Fibroblast of skin of left biceps (primary cell): ENCODE results near the gene APOL6.
"Not testable (repeated sequence)": the region's sequence is repeated elsewhere in the genome, so short reads cannot be mapped to it uniquely, and the experiment has no call there.

Experiments
- DNase-seq, 2 experiments: peaks; one replicate each; pipeline ENCODE4 v3.0.0-alpha.2; 2013; ENCODE audit warnings: low read depth in 2 of 2

The APOL6 gene

DNA sequence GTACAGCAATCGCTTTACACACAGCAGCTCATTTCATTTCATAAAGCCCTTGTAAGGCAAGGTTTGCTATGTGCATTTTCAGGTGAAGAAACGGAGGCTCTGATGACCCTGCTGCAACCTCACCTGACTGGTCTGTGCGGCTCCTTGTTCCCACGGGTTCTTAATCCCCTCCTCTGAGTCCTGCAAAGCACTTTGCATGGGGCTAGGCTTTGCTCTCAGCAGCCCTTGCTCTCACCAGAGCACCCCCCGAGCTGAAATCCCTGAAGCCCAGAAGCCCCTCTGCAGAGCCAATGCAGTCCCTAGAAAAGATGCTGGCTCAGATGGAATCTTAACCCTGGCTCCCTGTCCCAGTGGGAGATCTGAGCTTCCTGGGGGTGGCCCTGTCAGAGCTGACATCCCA, 11.0 kb upstream of the APOL6 start:
- no peak for DNase-seq

DNA sequence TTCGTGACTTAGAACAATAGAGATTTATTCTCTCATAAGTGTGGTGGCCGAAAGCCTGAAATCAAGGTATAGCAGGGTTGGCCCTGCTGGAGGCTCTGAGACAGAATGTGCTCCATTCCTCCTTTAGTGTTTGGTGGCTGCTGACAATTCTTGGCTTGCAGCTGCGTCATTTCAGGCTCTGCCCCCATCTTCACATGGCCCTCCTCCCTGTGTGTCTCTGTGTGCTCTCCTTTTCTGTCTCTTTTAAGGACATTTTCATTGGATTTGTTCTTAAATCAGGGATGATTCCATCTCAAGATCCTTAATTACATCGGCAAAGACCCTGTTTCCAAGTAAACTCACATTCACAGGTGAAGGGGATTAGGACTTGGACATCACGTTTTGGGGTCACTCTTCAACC, 10.2 kb upstream of the APOL6 start:
- no peak for DNase-seq

DNA sequence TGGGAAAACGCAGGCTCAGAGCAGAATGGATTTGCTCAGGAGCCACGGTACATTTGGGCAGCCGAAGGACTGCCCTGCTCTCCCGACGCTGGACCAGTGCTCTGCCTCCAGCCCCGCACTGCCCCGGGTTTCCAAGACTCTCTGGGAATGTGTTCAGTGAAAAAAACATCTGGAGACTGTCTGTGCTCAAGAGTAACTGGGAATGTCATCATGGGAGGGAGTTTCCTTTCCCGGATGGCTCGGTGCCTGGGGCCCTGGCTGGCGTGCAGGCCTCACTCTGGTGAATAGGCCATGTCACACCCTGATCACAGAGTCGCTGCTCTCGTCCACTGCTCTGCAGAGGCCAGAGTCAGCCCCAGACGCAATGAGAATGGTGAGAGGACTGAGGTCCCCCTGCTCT, 9.8 kb upstream of the APOL6 start:
- peak; percentile 75 to 77 for DNase-seq

DNA sequence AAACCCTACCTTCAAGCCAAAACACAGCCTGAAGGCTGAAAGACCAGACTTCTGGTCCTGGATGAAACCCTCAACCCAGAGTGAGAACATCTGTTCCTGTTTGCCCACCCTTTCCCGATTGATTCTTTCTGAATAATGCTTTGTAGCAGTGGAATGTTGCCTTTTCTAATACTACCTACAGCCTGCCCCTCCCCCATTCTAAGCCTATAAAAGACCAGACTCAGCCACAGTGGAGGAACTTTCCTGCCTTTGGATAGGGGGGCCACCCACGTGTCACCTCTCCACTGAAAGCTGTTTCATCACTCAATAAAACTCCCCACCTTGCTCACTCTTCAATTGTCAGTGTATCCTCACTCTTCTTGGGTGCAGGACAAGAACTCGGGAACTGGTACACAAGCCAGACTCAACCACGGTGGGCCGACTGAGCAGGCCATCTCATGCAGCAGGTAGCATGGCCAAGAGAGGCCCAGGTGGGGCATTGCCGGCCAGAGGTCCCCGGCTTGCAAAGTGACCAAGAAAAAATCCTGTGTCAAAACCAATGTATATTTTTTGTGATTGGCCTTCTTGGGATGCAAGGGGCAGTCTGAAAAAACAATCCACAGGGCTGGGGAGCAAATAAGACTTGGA, 6.6 kb upstream of the APOL6 start:
- DNase-seq, result no peak

DNA sequence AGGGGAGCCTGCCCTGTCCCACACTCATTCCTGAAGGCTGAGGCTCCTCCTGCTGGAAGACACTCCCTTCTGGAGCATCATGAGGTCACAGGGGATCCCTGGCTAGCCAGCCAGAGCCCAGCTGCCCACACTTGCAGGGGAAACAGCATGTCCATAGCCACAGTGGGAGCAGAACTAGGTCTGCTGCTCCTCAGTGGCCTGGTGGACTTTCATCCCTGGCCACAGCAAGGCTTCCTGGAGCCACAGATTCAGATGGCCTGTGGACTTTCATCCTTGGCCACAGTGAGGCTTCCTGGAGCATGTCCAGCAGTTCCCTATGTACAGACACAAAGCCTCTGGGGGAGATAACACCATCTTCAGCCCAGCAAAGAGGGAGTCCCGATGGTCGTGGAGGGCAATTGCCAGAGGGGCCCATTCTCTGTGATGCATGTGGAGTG, 5.9 kb upstream of the APOL6 start:
- no peak for DNase-seq

DNA sequence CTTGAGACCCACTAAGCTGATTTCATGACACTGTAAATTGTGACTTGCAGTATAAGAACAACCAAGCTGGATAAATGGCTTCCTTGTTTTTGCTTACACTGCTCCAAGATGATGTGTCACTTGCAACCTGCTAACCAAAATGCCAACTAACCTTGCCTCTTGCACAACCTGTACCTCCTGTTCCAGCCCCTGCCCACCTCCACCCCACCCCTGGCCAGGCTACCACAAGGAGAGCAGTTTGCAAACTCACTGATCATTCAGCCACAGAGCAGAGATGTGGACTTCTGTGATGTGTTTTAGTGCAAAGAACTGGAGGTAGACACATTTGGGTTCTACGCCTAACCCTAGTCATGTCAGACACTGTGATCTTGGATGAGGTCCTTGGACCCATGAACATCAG, 4.3 kb upstream of the APOL6 start:
- DNase-seq, result no peak

DNA sequence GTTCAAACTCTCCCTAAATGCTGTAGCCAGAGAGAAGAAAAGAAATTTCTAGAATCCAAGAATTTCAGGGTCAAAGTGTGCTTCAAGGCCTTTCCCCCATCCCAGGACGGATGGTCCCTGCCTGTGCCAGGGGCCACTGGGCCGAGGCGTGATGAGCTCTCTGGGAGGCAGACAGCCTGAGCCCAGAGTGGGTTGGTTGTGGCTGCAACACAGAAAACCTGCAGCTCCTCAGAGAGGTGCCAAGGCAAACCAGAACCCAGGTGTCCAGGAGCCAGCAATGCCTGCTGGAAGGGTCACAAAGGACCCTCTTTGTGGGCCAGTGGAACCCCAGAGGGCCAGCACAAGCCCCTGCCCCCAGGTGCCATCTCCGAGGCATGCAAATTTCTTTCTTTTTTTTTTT, 2.6 kb upstream of the APOL6 start:
- DNase-seq, result no peak

DNA sequence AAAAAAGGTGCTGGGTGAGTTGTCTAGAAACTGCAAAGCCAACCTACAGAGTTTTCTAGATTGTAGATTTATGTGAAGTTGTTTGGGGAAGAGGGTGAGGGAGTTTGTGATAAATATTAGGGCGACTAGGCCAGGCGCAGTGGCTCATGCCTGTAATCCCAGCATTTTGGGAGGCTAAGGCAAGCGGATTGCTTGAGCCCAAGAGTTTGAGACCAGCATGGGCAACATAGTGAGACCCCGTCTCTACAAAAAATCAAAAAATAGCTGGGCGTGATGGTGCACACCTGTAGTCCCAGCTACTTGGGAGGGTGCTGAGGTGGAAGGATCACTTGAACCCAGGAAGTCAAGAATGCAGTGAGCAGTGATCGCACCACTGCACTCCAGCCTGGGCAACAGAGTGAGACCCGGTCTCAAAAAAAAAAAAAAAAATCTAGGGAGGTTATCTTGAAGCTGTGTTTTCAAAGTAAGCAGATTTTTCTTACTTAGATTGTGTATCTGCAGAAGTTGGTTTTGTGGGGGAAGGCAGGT, 844 bp downstream of the APOL6 start:
- no peak for DNase-seq

DNA sequence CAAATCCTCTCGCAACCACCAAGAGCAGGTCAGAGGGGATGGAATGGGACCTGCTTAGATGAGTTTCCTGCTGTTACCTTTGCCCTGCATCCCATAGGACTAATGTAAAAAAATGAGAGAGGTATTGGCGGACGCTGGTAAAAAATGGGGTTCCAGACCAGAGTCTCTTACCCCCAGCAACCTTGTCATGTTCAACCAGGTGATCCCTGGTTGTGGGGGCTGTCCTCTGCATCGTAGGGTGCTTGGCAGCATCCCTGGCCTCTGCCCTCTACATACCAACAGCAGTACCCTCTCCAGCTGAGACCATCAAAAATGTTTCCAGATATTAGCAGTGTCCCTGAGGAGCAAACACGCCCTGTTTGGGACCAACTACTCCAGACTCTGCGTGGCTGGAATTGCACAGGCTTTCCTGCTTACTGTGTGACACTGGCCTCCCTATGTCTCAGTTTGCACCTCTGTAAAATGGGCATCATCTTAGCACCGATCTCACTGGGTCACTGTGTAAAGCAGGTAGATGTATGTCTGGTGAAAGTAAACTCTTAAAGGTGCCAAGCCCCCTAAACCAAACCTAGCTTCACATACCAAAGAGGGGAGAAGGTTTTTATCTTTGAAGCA, 1.5 kb downstream of the APOL6 start:
- DNase-seq, result no peak

DNA sequence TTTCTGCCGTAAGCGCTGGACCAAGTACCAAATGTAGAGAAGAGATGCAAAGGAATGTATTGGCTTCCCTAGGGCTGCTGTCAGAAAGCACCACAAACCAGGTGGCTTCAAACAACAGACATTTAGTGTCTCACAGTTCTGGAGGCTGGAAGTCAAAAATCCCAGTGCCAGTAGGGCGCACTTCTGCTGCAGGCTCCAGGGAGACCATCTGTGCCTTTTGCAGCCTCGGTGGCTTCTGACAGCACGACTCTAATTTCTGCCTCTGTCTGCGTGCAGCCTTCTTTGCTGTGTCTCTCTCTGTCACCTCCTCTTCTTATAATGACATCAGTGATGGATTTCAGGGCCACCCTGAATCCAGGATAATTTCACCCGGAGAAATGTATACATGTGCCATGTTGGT, 2.8 kb downstream of the APOL6 start:
- DNase-seq, result no peak

DNA sequence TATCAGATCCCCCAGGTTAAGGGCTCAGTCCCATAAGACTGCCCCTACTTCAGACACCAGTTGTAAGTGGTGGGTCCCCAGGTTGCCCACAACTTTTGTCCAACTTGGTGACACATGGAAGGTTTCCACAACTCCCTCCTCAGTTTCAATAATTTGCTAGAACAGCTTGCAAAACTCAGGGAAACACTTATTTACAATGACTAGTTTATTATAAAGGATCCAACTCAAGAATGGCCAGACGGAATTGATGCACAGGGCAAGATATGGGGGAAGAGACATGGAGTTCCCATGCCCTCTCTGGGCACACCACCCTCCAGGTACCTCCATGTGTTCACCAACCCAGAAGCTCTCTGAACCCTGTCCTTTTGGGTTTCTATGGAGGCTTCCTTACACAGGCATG, 5.6 kb downstream of the APOL6 start:
- no peak for DNase-seq

DNA sequence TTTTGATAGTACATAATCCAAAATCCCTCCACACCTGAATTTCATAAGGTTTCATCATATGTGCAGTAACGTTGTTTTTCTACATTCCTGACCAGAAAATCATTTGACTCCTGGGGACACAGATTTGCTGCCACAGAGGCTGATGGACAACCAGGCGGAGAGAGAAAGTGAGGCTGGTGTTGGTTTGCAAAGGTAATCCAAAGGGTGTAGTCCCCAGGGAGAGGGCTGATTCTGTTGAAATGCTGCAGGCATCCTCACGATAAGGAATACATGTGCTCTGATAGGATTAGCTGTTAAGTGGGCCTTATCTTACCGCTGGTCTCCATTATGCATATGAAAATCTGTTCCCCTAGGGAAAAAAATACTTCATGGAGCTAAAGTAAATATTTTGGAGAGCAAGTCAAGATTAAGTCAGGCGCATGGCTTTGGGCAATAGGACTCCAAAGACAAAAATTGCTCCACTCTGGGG, 8.1 kb downstream of the APOL6 start:
- no peak for DNase-seq

DNA sequence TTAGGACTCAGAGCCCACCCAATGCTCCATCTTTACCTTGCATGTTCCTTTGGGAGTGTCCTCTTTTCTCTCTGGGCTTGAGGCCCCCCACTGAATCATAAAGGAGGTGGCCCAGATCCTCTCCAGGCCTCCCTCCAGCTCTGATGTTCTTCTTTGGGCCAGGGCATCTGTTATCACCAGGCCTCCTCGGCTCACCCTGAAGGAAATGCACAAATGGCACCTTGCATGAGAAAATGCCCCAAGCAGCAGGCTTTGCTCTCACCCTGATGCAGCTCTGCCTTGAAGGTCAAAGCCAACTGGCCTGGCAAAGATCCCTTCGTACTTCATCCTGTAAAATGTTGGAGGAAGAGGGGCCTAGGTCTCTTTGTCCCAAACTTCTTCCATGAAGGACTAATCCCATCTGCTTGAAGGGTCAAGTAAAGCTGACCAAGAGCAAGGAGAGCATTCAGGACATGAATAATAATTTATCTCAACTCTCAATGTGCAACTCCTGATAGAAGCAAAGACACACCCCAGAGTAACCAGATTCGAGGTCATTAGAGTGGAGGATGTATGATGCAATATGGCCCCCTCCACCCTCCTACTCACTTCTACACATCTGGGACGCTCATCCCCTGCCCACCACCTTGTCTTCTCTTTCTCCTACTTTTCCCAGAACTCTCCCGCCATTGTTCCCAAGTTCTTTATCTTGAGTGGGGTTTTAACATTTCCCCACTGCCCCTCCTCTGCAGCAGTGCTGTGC, 9.5 kb downstream of the APOL6 start:
- DNase-seq, result no peak

DNA sequence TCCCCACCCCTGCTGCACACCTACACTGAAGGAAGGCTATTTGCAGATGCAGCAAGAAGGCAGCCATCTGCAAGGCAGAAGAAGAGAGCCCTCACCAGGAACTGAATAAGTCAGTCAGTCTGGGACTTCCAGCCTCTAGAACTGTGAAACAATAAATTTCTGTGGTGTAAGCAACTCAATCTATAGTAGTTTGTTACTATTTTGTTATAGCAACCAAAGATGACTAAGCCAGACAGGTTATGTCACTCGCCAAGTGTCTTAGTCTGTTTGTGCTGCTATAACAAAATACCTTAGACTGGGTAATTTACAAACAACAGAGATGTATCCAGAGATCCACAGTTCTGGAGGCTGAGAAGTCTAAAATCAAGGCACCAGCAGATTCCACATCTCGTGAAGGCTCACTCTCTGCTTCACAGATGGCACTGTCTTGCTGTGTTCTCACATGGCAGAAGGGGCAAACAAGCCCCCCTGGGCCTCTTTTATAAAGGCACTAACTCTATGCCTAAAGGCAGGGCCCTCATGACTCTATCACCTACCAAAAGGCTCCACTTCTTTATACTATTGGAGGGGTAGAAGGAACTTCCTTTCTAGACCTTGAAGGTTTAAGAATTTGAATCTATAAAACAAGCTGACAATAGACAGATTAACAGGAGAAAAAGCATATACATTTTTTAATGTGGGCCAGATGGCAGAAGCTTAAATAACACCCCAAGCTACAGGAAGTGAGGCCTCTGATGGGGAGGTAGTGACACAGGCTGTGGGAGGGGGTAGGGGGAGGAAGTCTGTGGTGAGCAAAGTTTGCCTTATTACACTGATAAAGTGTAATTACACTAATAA, 12.3 kb downstream of the APOL6 start:
- no peak for DNase-seq

DNA sequence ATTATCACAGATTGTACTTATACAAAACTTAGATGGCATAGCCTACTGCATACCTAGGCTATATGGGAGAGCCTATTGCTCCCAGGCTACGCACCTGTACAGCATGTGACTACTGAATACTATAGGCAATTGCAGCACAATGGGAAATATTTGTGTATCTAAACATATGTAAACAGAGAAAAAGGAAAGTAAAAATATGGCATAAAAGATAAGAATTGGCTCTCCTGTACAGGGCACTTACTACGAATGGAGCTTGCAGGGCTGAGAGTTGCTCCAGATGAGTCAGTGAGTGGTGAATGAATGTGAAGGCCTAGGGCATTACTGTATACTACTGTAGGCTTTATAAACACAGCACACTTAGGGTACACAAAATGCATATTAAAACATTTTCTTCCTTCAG, 13.2 kb downstream of the APOL6 start:
- DNase-seq, result no peak

DNA sequence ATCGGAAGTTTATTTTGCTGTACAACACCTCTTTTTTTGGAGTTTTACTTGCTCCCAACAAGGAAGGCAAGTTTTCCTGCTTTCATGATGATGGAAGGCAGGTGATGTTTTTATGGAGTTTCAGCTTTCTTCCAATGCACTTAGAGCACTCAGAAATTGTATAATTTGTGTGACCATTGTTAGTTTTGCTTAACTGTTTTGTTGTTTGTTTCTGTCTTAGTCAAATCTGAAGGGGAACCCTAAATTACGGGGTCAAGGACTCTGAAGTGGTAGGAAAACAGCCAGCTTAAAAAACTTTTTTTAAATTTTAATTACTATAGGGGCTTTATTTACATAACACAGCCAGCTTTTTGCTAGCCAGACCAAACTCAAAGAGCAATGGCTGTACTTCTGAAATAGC, 14.7 kb downstream of the APOL6 start:
- no peak for DNase-seq

DNA sequence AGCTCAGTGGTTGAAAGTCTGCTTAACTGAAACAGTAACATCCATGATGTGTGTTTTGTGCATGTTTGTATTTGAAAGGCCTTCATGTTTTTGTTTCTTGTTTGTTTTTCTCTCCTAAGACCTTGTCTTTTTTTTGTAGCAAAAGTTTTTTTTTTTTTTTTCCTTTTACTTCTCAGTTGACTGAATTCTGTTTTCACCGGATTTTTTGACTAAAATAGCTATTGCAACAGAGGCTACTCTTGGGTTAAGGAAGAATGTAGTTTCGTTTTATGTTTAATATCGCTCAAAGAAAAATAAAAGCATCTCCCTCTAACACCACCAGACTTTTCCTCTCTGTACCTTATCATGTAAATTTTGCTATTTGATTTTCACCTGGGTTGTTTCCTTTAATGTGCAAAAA, 15.1 kb downstream of the APOL6 start:
- no peak for DNase-seq

DNA sequence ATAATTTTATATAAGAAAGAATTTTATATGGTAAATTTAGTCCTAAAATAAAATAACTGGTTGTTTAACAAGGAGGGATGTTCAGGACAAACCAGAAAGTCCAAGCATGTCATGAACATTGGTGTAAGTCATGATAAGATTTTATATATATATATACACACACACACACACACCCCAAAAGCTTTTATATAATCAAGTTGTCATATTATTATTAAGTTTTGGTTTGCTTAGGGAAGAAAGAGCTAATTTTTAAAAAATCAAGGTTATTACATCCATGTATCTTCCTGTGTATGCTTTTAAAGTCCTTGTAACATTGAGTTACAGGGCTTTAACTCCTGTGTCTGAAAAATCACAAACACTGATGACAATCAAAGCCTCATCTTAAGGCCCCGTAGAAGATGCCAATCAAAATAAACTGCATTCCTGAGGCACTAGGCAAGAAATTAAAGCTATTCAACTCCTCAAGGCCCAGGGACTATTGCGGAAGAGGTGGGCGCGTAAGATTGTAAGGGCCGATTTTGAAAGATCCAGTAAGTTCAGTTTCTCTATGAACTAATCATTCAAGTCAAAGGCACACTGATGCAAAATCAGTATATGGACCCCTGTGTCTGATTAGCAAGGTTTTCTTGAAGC, 16.8 kb downstream of the APOL6 start:
- DNase-seq, result no peak

DNA sequence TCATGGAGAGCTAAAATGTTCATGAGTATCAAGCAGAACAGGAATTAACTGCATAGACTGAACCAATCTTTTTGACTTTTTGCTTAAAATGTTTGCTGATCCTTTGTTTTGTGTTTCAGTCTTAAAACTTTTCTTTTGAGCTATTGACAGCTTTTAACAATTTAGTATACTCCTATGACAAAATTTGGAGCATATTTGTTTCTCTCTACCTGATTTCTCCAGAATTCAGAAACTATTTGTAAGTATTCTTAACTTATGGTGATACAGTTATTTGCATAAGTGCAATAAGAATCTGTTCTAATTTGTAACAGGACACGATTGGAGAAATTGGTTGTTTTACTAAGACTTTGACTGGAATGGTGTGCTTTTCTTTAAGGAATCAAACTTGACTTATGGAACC, 18.5 kb downstream of the APOL6 start:
- DNase-seq, result not testable (repeated sequence)

DNA sequence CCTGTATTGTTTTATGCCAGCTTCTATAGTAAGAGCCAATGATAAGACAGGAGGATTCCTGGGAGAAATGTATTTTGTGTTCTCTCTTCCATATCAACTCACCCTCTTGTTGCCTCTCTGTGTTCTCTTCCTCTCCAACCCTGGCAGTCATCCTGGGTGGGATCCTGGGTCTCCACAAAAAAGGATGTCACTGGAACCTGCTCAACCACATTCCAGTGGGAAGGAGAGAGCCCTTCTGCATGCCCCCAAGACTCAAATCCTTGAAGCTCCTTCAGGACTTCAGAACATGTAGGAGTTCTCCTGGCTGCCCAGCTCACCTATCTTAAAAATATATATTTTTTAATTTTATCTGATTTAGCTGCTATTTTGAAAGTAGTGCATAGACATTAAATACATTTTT, 26.1 kb downstream of the APOL6 start:
- DNase-seq, result no peak

DNA sequence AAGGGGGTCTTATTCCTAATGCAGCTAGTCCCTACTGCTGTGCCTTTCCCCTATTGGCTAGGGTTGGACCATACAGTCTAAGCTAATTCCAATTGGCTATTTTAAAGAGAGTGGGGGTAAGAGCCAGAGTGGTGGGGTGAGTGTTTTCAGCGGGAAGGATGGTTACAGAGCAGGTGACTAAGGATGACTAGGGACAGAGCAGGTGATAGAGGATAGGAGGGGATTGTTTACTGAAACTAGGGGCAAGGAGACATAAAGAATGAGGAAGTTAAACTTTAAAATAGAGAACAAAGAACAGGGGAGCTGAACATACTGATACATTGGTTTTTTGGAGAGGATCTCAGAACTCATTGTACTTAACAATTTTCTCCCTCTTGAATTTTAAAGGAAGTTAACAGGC, 27.8 kb downstream of the APOL6 start:
- DNase-seq, result not testable (repeated sequence)
